GM19438 (cell line): ENCODE results near the gene PKIB.
A peak's percentile ranks its signal among the peaks of the same experiment; 100 is the strongest.
"Not testable (repeated sequence)": the region's sequence is repeated elsewhere in the genome, so short reads cannot be mapped to it uniquely, and the experiment has no call there.

Source experiments
- ATAC-seq: cut with Tn5 transposase; IDR thresholded peaks from one replicate; pipeline ENCODE4 v1.9.1; 2021; ENCODE audit warnings: low read depth; ENCODE audit not compliant: unreplicated experiment

Gene PKIB

DNA sequence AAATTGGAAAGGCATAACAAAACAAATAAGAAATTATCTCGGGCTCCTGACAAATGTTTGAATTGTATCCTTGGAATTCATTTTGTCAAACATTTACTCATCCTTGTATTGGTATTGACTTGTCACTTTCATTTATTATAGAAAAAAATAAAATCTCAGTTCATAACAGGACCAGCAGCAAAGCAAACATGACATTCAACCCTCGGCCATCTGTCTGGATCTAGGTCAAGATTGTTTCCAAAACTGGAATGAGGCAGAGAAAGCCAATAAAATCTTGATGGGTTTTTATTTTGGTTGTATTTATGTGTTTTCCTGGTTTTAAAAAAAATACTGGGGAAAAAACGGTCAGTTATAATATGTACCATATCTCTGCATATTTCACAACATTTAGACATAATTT is 126.4 kb downstream of the PKIB start:
- no peak for ATAC-seq

DNA sequence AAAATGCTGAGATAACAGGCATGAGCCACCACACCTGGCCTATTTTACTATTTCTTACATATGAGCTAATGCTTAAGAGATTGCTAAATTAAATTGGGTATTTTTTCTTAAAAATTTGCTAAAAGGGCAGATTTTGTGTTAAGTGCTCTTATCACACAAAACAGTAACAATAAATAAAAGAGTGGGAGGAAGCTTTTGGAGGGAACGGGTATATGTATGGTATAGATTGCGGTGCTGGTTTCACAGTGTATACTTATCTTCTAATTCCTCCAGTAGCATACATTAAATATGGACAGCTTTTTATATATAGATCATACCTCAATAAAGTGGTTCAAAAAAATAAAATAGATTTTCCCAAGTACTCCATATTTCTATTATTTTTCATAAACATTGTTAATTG is 129.9 kb downstream of the PKIB start:
- no peak for ATAC-seq

DNA sequence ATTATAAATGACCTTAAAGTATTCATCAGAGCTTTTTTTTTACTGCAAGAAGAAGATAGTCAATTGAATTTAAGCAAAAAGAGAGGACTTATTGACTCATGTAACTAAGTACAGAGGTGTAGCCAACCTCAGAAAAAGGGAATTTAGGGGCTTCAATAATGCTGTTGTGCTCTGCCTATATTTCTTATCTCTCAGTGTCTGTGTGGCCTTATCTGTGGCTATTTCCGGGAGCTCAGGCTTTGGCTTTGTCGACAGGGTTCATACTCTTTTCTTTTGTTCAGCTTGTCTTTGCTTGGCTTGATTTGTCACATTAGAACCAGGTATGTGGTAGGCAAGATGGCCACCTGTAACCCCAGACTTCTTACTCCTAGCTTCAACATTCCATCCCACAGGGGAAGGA is 130.7 kb downstream of the PKIB start:
- ATAC-seq: no peak

- not testable (repeated sequence) for ATAC-seq
Observed at GRCh38 chr6:122744247-122744646, 134.0 kb downstream of the PKIB start.

- ATAC-seq: not testable (repeated sequence)
Observed at GRCh38 chr6:122744856-122745255, 134.7 kb downstream of the PKIB start.

DNA sequence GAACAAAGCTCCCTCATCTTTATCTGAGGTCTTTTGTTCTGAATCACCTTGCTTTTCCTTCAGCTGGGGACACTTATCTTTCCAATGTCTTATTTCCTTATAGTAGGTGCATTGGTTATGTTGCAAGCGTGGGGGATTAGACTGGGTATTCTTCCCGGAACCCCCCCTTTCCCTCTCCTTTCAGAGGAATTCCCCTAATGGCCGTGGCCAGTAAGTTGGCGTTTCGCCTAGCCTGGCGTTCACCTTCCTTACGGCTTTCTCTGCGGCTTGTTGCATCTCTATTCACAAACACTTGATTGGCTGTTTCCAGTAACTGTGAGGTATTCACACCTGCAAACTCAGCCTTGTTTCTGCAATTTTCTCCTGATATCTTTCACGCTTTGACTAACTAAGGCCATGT is 136.5 kb downstream of the PKIB start:
- no peak for ATAC-seq

DNA sequence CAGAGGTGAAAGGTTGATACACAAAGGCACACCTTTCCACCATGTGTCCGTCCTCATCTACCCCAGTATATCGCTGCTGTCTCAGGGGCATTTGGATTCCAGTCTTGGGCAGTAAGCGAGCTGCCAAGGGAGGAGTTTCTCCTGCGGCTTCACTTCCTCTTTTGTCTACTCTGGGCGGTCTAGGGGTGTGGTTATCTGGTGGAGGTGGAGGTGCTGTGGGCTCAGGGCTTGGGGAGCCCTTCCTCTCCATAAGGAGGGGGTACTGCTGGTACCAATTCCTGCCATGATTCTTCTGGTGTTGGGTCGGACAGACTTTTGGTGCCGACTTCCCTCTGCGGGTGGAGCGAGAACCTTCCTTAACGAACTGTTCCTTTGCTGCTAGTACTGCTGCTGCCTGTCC is 137.4 kb downstream of the PKIB start:
- ATAC-seq: no peak

DNA sequence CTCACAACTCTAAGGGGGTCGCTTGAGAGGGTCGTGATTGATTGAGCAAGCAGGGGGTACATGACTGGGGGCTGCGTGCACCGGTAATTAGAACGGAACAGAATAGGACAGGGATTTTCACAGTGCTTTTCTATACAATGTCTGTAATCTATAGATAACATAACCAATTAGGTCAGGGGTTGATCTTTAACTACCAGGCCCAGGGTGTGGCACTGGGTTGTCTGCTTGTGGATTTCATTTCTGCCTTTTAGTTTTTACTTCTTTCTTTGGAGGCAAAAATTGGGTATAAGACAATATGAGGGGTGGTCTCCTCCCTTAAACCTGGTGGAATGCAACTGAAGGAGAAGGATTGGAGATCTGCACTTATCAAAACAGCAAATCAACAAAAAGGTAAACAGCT is 138.7 kb downstream of the PKIB start:
- ATAC-seq: not testable (repeated sequence)

- ATAC-seq: no peak
Observed at GRCh38 chr6:122749451-122750050, 139.3 kb downstream of the PKIB start.

- peak; percentile 78 for ATAC-seq
Observed at GRCh38 chr6:122751326-122751725, 141.1 kb downstream of the PKIB start.

DNA sequence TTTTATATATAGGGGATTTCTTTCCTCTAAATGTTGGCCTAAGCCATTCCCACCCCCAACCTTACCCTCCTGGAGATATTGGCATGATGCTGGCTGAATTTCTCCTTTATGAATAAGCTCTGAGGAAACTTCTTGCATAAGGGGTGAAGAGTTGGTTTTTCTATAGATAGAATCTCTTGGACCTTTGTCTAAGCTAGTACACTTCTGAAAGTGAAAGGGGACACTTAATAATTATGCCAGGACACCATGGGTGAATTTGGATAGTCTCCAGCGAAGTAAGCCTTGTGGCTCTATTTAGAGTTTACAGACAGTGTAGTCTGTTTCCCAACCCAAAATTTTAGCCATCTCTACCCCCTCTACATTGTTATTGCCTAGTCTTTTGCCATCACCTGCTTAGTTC is 142.3 kb downstream of the PKIB start:
- ATAC-seq: no peak

DNA sequence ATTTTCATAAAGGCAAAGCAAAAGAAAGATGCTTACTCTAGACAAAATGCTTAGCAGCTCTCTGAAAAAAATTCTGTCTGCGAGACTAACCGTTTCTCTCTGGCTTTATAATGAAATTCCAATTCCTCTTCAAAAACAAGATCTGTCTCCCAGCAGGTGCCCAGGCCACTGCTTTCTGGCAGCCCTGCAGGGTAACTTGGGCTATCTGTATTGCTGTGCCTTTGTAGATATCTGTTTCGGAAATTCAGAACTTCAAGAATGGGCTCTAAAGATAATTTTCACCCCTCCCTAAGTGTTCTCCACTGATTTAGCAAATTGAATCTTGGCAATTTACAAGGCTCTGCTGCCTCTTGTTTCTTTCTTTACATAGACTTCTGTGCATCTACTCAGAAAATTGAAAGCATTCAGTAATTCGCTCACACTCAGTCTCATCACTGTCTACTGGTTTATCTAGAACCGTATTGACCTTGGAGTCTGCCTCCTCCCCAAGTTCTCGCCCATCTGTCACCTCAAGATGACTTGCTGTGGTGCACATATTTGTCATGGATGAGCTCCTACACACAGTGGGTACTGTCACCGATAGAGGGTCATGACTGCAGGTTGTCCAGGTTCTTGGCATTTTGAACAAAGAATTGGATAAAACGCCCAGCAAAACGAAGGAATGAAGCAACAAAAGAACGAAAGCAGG is 142.9 kb downstream of the PKIB start:
- no peak for ATAC-seq

DNA sequence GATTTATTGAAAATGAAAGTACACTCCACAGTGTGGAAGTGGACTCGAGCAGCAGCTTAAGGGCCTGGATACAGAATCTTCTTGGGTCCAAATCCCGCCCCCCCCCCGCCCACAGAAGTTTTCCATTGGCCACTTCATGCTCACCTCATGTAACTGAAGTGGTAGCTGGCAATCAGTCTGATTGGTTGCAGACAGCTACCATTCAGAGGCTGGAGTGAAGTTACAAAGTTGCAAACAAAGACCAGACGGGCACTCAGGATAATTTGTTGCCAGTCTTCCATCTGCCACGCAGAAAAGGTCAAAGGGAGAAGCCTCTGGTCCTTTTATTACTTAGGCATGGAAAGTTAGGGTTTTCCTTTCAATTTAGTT is 143.5 kb downstream of the PKIB start:
- no peak for ATAC-seq

DNA sequence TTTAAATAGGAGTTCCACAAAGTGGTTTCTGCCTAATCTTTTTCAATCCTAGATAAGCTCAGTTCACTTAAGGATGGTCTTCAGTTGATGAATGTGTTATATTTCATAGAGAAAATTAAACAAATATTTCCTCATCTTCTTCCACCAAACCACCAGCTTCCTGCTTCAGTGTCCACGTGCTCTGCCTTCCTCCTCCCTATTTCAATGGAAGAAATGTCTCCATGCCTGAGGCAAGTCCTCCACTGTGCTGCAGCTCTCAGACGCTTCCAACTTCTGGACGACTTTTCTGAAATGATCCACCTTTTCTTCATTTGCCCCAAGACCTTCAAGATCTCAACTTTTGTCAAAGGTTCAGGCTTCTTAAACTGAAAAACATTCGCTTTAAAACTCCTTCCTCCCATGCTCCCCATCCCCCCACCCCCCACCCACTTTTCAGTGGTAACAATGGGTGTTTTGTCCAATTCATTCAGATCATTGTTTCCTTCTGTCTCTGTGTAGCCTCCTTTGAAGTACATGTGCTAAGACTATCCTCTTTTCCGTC is 144.1 kb downstream of the PKIB start:
- ATAC-seq: no peak

GRCh38 chr6:122755901-122756300 is 145.7 kb downstream of the PKIB start:
- ATAC-seq: no peak

DNA sequence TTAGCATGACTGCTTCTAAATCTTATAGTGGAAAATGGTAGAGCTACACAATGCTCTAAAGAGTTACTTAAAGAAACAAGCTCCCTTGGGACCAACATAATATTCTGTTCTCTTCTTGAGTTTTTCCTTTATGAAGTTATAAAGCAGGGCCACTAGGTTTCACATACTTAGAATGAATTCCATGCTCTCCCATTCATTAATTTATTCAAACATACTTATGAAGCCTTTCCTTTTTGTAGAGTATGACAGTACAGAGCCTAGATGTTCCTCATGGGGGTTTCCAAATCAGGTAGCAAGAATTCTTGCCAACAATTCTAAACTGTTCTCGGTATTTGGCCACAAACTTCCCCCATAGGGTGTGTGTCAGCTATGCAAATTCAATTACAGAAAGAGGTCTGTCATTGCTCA is 148.7 kb downstream of the PKIB start:
- ATAC-seq: peak; percentile 75

DNA sequence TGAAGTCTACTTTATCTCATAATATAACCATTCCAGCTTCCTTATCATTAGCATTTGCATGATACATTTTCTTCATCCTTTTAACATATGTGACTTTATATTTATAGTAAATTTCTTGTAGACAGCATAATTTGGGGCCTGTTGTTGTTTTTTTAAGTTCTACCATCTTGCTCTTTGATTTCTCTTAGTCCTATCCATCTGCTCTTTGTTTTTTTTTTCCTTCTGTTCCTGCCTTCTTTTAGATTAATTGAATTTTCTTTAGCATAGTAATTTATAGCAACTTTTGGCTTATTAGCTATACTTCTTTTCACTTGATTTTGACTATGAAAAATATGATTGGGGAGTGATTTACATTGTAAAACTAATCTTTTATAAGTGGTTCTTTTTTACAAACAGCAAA is 150.1 kb downstream of the PKIB start:
- no peak for ATAC-seq

GRCh38 chr6:122766256-122766655 is 156.1 kb downstream of the PKIB start:
- no peak for ATAC-seq

GRCh38 chr6:122770835-122771601 is 160.8 kb downstream of the PKIB start:
- no peak for ATAC-seq

DNA sequence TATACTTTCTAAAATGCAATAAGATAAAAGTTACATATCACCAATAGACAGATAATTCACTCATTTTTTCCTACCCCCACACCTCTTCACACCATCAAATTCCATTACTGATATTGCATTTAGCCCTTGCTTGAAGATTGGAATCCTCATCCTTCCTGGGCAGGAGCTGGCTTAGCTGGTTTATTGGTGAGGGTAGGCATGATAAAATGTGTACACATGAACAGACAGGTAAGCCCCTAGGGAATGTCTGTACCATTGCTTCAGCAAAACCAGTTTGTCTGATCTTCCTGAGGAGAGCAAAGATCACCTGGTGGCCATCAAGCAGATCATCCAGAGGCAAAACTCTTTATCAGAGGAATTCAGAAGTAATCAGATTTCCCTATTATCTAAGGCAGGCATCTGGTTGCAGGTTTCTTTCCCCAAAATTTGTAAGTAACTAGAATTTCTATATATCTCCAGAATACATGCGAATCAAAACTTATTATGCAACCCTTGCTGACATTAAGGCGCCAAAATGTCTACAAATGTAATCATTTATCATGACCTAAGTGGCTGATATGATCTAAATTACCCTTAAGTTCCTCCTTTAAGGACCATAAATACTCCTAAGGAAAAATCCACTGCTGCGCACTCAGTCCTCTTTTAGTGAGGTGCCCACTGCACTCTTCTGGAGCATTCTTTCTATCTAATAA is 162.7 kb downstream of the PKIB start:
- ATAC-seq: no peak
